Stimulated activated CD4-positive, alpha-beta T cell treated with anti-CD3 and anti-CD28 coated beads, Interleukin-12 subunit alpha, Interleukin-12 subunit beta, amount 100 ng/mL, for 48 hours (primary cell): Measurements from ENCODE around the gene PSMB7.

Source experiments
- DNase-seq, 3 donors: peaks; one replicate each; pipeline ENCODE4 v3.0.0-alpha.2; 2020; ENCODE audit warnings: low read depth in 2 of 3, low spot score in 1 of 3

Gene PSMB7

DNA sequence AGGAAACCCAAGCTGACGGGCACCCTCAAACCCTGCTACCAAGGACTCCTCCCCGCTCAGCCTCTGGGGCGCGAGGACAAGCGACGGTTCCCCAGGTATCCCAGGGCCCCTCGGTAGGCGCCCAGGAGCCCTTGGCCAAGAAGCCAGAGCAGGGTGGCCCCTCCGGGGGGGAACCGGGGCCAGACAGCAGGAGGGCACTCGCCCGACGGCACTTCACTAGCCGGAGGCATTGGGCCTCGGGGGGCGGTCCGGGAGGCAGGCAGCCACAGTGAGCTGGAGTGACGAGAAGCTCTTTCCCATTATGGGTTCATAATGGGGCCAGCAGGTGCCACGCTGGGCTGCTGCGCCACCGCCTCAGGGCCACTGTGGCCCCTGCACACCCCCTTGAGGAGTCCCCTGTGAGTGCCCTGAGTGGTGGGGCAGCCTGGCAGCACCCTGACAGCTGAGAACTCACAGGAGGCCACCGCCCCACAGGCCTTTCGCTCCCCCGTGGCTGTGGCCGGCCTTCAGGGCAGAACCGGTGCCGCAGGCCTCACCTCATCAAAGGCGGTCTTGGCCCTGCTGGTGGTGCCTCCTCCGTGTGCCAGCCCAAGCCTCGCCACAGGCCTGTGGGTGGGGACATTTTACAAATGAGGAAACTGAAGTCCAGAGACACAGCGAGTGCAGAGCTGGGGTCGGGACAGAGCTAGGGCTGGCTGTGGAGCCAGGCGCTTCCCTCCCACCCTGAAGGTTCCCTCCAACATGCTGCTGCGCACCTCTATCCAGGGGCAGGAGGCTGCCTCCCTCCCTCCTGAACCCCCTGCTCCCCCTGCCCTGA lies 68.7 kb downstream of the PSMB7 start:
- DNase-seq: no peak

DNA sequence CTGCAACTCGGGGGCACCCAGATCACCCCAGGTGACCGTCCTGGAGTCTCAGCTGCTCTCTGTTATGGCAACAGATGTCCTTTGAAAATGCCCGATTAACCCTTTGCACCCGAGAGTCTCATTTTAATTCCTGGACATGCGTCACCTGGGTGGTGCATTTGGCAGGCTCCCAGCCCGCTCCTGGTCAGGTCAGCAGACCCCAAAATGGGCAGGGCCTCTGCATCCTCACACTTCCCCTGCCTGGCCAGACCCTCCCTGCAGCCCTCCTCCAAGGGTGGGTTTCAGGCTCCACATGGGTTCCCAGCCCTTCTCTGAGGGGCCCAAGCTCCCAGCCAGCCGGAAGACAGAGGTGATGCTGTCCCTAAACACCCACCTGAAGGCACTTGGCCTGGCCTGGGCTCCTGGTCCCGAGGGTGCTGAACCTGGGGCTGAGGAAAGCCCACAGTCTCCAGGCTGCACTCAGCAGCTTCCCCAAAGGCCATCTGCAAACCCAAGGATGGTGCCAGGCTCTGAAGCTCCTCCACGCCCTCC lies 69.4 kb downstream of the PSMB7 start:
- no peak for DNase-seq

DNA sequence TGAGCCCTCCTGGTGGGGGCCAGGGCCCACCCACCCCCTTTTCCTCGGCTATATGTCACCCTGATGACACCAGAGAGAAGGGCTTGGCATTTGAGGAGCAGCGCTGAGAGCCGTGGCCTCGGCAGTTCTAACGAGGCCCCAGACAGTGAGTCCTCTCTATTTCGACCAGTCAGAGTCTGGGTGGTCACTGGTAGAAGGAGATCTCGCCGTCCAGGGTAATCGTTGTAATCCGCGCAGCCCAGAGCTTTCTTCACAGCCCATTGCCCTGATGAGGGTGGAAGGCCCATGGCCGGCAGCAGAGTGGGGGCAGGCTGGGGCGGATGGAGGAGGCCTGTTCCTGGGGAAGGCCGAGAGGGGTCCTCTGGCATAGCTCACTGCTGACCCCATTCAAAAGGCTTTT lies 70.2 kb downstream of the PSMB7 start:
- DNase-seq: no peak

DNA sequence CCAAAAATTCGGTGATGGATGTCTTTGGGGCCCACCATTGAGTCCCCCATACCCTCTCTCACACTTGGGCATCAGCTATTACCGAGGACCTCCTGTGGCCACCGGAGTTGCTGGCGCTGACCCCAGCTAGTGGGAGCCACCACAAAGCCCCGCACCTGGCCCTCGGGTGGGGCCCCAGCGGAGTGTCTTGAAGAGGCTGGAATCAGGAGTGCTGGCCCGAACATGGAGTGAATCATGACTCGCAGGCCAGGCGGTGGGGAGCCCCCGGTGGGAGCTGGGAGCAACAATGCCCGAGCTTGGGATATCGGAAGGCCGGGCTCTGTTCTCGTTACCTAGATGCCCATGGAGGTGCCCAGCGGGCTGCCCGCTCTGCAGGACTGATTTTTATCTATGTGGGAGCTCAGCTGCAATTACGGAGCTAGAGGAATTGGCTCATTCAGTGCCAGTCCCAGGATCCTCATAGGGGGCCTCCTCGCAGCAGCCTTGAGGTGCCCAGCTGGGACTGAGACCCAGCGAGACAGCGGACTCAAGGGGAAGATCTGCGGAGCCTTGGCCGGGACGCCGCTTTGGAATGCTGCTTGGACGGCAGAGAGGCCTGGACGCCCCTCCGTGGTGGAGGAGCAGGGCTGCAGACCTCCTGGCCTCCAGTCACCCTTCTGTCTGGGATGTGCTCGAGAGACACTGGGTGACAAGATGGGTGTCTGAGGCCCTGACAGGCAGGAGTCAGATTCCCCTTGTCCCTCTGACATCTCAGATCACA lies 70.8 kb downstream of the PSMB7 start:
- DNase-seq: no peak

DNA sequence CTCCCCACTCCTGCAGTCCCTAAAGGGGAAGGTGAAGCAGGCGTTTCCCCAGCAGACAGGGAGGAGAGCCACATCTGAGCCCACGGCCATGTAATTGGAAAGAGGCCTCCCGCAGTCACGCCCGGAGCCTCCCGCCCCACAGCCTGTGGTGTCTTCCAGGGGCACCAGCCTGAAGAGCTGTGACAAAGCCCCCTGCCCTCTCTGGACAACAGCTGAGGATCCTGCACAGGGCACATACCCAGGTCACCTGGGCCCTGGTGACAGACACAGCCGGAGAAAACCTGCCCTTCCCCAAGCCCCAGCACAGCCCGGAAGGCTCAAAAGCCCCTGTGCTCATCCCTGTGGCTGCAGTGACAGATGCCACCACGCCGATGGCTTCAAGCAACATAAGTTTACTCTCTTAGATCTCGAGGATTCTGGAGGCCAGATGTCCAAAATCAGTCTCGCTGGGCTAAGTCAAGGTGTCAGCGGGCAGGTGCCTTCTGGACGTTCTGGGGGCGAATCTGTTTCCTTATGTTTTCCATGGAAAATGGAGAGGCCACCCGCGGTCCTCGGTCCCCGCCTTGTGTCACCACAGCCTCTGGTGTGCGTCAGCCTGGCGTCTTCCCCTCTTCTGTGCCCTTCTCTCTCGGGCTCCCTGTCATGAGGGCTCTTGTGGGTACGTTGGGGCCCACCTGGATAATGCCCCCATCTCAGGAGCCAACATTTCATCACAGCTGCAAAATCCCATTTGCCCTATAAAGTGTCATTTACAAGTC lies 71.5 kb downstream of the PSMB7 start:
- DNase-seq: no peak

DNA sequence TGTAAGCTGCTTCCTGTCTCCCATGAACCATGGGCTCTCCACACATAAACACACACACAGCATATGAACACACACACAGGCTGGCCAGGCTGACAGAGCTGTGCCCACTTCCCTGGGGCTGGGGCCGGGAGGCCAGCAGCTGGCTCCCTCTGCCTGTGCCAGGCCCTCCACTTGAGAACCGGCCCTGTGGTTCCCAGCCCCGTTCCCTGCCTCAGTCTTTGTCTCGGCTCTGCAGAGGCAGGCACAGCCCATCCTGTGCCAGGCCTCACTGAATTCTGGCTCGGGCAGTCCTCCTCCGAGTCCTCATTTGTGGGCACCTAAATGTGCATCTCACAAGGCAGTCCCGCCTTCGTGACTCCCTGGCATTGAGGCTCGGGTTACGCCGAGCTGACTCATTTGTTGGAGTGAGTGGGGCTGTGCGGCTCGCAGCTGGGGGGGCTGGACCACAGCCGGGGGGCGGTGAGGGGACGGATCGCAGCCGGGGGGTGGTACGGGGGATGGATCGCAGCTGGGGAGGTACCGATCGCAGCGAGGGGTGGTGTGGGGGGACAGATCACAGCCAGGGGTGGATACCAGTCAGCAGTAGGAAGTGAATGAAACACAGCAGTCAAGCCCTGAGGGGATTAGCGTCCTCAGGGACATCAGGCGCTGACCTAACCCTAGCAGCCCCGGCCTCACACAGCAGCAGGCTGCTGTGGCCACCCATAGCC lies 72.3 kb downstream of the PSMB7 start:
- no peak for DNase-seq

DNA sequence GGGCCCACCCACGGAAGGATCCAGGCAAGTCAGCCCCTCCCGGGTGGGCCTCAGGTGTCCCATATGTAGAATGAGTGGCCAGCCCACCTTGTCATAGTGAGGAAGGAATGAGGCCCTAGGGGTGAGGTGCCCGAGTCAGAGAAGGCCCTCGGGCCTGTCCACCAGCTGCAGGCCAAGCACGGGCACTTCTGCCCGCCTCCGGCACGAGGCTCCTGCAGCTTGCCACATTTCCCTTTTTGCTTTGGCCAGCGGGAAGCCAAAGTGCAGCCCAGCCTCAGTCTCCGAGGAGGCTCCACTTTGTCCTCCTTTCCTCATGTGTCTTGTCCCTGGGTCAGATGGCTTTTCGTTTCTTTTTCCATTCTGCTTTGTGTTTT lies 72.9 kb downstream of the PSMB7 start:
- DNase-seq: no peak

DNA sequence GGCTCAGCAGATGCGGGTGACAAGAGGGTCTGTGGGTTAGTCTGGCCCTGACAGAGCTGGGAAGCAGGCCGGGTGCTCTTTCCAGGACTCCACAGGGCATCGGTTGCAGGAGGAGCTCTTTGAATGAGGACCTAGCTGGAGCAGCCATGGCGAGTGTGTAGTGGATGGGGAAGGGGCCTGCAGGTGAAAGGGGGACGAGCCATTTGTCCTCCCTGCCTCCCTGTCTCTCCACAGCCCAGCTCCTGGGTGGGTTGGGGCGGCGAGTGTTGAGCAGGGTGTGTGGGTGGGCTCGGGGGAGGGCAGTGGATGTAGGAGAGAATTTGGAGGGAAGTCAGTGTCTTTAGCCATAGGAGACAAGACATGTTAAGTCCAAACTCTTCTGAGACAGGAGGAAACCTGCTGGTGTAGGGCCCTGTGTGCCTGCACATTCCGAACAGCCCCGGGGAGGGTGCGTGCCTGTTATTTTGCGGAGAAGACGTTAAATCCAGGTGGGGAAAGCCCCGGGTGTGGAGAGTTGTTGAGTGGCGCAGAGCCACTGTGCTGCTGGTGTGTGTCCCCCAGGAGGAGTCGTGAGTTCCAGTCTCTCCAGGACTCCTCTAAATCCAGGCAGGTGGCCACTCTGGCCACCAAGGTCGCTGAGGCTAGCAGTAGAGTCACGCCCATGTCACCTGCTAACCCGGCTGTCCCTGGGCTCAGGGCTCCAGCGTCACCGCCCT lies 73.6 kb downstream of the PSMB7 start:
- no peak for DNase-seq

DNA sequence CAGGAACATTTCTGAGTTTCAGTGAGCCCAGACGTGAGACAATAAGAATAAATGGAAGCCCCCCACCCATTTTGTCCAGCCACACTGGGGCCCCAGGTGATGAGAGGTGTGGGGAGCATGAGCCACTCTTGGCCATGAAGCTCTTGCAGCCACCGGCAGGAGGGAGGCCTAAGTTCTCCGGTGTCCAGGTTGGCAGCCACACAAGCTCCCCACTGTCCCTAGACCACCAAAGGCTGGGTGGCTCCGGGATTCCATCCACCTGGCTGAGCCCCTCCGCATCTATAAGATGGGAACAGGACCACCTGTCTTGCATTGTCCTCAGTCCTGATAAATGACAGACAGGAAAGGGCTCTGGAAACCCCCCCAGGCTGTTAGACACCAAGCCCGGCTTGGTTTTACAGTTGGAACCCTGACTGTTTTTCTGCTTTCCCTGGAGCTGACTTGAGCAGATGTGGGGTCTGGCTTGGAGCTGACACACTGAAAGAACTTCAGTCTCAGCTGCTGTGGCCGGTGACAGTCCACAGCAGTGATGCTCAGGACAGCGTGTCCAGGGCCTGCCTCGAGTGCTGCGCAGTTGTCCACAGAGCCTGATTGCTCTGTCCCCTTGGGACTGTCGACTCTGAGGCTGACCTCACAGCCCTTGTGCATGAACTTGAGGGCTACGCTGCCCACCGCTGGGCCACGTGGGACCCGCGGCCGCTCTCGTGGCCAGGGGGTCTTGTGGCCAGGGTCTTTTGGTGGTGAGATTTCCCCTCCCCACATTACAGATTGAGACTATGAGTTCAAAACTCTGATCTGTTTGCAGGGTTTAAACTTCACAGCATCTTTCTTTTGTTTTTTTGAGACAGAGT lies 74.8 kb downstream of the PSMB7 start:
- no peak for DNase-seq

DNA sequence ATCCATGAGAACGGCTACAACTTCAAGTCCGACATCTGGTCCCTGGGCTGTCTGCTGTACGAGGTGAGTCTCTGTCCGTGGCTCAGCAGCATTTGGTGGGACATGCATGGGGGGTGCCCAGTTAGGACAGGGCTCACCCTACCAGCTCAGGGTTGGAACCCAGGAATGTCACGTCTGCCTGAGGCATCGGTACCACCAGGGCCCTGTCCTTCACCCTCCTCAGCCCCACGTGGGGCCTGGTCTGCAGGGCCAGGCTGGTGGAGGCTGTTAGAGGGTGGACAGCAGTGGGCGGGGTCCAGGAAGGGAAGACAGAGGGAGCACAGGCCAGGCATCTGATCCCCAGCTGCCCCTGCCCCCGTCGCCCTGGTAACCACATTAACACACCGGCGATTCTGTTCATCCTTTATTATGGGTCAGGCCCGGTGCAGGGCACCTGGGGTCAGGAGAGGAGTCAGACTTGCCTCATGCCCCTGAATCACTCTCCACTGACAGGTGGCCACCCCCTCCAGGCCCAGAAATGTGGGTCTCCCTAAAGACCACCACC lies 75.6 kb downstream of the PSMB7 start:
- DNase-seq: no peak

DNA sequence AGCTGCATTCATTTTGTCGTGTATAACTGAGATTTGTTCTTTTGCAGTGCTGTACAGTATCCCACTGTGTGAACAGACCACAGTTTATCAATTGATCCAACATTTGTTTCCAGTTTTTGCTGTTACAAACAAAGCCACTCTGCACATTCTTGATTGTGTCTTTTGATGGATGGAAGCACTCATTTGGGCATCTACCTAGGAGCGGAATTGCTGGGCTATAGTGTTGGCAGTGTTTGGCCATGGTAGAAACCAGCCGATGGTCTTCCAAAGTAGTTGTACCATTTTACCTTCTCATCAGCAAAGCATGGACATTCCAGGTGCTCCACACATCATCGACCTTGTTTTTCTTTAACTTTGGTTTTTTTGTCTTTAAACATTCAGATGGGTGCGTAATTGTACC lies 77.7 kb downstream of the PSMB7 start:
- DNase-seq: no peak

DNA sequence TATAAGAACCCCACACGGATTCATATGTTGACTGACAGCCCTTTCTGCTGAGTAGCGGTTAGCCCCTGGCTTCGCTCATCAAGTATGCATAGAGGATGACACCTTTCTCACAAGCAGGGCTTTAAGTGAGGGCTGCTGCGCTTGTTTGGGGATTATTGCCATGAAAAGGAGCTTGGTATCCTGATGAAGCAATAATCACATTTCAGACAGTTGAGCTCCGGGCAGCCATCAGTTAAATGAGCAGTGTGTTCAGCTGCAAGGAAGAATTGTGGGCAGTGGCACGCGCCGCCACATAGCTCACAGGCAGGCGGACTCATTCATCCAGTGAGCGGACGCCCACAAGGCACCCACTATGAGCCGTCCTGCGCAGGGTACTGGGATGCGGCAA lies 79.9 kb downstream of the PSMB7 start:
- no peak for DNase-seq

DNA sequence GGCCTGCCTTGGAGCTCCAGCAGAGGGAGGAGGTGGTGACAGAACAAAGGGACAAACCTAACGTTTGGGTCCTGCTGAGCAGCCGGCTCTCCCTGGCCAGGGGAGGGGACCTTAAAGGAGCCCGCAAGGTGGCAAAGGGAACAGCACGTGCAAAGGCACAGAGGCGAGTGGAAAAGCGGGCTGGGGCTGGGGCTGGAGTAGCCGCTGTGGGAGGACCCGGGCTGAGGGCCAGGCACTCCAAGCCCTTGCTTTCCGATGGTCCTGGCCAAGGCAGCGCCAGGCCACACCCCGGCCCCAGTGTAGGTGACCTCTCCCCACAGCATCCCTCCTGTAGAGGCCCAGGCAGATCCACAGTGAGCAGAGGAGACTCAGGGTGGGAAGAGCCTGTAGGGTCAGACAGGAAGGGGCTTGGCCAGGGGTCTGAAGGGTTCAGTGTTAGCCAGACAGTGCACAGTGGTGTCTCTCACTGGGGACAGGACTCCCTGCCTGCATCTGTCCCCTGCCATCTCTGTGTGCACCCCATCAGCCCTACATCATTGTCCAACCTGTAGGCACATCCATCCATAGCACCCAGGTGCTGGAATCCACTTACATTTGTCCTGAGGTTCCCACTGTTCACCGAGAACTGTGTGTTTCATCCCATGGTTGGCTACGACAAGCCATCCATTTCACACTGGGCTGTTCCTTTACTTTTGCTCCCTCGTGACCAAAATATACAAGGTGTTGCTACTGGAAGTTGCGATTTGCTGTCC lies 80.5 kb downstream of the PSMB7 start:
- no peak for DNase-seq

DNA sequence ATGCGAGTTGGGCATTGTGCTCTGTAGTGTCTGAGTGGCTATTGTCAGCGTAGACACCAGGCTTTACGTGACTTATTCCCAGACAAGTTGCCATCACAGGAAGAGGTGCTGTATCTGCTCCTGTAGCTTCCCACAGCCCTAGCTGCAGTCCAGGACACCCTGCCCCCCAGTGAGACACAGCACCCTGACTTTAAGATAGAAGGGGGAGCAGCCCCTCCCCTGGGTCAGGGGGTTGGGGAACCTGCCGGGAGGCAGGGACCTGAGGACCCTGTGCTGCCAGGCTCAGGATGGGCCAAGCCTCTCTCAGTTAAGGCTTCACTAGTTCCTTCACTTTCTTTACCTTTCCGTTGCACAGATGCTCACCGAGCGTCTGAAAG lies 82.1 kb downstream of the PSMB7 start:
- DNase-seq: no peak

DNA sequence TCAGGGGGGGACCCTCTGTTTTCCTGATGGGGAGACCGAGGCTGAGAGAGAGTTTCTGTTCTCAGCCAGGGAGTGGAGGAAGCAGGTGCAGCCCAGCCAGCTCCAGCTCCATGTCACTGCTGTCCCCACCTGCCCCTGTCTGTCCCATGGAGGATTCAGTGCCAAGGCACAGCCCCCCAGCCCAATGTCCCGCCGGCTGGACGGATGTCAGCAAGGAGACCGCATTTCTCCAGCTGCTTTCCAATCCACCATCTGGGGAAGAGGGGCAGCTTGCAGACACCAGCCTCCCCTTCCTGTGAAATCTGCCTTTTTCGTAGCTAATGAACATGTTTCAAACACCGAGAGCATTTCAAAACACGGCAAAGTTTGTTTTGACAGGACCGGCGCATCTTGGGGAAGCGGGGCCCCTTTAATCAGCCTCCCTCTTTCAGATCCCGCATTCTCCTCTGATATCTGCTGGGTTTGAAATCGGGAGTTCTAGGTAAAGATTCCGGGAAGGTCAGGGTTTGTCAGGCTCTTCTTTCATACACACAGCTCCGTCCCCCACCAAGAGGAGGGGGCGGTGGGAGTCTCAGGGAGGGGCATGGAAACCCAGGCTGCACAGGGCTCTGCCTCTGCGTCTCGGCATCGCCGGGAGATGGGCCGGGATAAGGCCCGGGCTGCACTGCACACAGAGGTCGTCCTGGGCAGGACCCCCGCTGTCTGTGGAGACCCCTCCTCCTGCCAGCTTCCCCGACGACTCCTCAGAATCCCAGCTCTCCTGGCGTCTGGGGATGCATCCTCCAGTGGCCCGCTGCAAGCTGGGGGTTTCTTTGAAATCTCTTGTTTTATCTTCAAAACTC lies 82.7 kb downstream of the PSMB7 start:
- DNase-seq: no peak

DNA sequence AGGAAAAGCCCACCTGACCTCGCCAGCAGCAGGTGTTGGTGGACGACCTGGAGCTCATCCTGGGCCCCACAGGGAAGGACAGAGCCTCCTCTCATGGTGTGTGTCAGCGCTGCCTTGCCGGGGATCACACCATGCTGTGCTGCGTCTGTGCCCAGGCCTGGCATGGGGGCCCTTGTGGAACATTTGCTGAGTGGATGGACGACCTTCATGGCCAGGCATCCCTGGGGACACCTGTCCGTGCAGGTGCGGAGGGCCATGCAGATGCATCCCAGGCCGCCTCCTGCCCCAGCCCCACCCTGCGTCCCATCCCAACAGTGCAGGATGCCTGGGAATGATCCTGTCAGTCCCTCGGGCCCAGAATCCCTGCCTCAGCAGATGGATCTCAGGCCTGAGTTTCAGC lies 83.7 kb downstream of the PSMB7 start:
- DNase-seq: no peak

DNA sequence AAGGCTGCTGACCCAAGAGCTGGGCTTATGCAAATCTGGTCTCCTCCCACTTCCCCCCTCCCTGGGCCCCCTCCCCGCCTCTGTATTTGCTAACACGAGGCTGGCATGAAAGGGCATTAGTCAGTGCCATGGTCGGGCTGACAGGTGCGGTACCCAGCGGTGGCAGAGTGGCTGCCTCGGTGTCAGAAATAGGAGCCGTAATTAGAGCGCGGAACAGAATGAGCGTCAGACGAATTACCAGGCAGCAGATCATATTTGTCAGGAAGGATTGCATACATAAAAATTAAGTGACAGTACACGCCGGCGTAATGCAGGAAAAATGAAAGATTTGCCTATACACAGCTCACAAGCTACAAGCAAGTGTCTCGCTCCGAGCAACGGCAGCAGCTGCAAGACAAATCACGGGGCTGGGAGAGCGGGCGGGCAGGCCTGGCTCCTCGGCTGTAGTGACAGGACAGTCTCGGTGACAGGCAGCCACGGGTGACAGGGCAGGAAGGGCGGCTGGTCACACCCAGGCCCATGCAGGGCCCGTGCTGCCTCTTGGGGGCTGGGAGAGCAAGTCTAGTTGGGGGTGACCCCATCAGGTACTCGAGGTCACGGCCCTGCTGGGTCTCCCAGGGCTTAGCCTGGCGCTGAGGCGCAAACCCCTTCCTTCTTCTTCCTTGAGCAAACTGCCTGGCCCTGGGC lies 85.1 kb downstream of the PSMB7 start:
- DNase-seq: no peak
